Endothelial cell of umbilical vein (primary cell): ENCODE data around the gene MVB12B. TPM values are rescaled to one million over a fixed set of nuclear protein-coding genes. Genes with fewer than 3 reads are reported as not detected.

Experiments
- BruUV-seq: library from RNA; stranded (reverse); fragments of 400-500 nt; replicated peaks from 2 replicates; lab custom pipeline; 2021; lab: Mats Ljungman, UMichigan
- CTCF ChIA-PET: fragments of 300-600, 350-600 bp; sonication (Branson Sonifier 250); formaldehyde crosslinking; loops from one replicate; lab custom pipeline; 2021; ENCODE audit warnings: antibody characterized with exemption, inconsistent platforms; lab: Charles Lee
- POLR2A ChIA-PET: fragments of 300-600, 350-600 bp; sonication (Branson Sonifier 250); formaldehyde crosslinking; loops from one replicate; lab custom pipeline; 2021; ENCODE audit warnings: antibody characterized with exemption, inconsistent platforms; lab: Charles Lee
- DNase-seq: peaks from one replicate; pipeline ENCODE4 v3.0.0-alpha.2; 2011; ENCODE audit warnings: low read depth, low spot score
- FAIRE-seq: peaks from 2 replicates; lab custom pipeline; 2011; peaks lifted over from hg19 to GRCh38; lab: Jason Lieb, UNC
- H2AFZ ChIP-seq: 2 replicates; pipeline ENCODE4 v1.6.0; 2012; ENCODE audit warnings: low read depth, low read length, control low read depth, inconsistent platforms
- H3K27ac ChIP-seq: 2 replicates; pipeline ENCODE4 v1.5.1; 2011; ENCODE audit warnings: low read depth, mild to moderate bottlenecking, control low read depth, low read length, moderate library complexity; ENCODE audit not compliant: insufficient read depth
- H3K27me3 ChIP-seq, 2 experiments: 2 replicates each; pipeline versions ENCODE4 v1.6.0 to v1.6.1; 2011; ENCODE audit warnings: low read length in 2 of 2, mixed read lengths in 1 of 2; ENCODE audit not compliant: control insufficient read depth in 2 of 2, insufficient read depth in 2 of 2
- H3K36me3 ChIP-seq, 2 experiments: 2 replicates in 1 of 2; 3 replicates in 1 of 2; pipeline ENCODE4 v1.5.1; 2011; ENCODE audit warnings: low read length in 2 of 2, mild to moderate bottlenecking in 1 of 2, moderate library complexity in 1 of 2; ENCODE audit not compliant: control insufficient read depth in 2 of 2, insufficient read depth in 2 of 2; ENCODE audit errors: extremely low read depth in 1 of 2
- H3K4me1 ChIP-seq: 3 replicates; pipeline ENCODE4 v1.5.1; 2011; ENCODE audit warnings: mild to moderate bottlenecking, low read length; ENCODE audit not compliant: control insufficient read depth, insufficient read depth; ENCODE audit errors: extremely low read depth
- H3K4me2 ChIP-seq: 2 replicates; pipeline ENCODE4 v1.6.1; 2011; ENCODE audit warnings: low read length, control low read depth, mixed read lengths; ENCODE audit not compliant: insufficient read depth
- H3K4me3 ChIP-seq, 3 experiments: fragments of 200-600 bp in 1 of 3; sonication (generic), shearing (Covaris generic) in 1 of 3; replicated peaks in 1 of 3; 2 replicates each; pipeline ENCODE4 v1.5.1; 2011 to 2016; ENCODE audit warnings: control low read depth in 3 of 3, low read length in 3 of 3, mild to moderate bottlenecking in 2 of 3, inconsistent platforms in 1 of 3, low read depth in 1 of 3, moderate library complexity in 1 of 3; ENCODE audit not compliant: insufficient read depth in 1 of 3
- H3K79me2 ChIP-seq: 2 replicates; pipeline ENCODE4 v1.6.0; 2012; ENCODE audit warnings: low read length, inconsistent platforms; ENCODE audit not compliant: control insufficient read depth, insufficient read depth
- H3K9ac ChIP-seq: replicated peaks from 2 replicates; pipeline ENCODE3; 2011; ENCODE audit warnings: low read length, control low read depth; ENCODE audit not compliant: insufficient read depth; ENCODE audit errors: extremely low read depth
- H3K9me1 ChIP-seq: replicated peaks from 3 replicates; pipeline ENCODE4 v1.6.0; 2011; ENCODE audit warnings: mild to moderate bottlenecking, low read length; ENCODE audit not compliant: control insufficient read depth, insufficient read depth; ENCODE audit errors: extremely low read depth
- H3K9me3 ChIP-seq: replicated peaks from 2 replicates; pipeline ENCODE4 v1.5.1; 2012; ENCODE audit warnings: low read length, inconsistent platforms; ENCODE audit not compliant: control insufficient read depth, insufficient read depth
- H4K20me1 ChIP-seq: replicated peaks from 2 replicates; pipeline ENCODE3; 2011; ENCODE audit warnings: mild to moderate bottlenecking, low read length; ENCODE audit not compliant: control insufficient read depth, insufficient read depth; ENCODE audit errors: extremely low read depth
- CTCF ChIP-seq, 2 donors: IDR thresholded peaks; 1 replicate in 1 of 2; 2 replicates in 1 of 2; pipeline ENCODE4 v1.5.1; 2011; ENCODE audit warnings: low read length in 2 of 2, mild to moderate bottlenecking in 2 of 2, moderate library complexity in 2 of 2, control low read depth in 1 of 2, inconsistent platforms in 1 of 2, low read depth in 1 of 2; ENCODE audit not compliant: insufficient read depth in 1 of 2; ENCODE audit errors: extremely low read depth in 1 of 2
- EZH2 ChIP-seq: IDR thresholded peaks from 2 replicates; pipeline ENCODE4 v1.6.1; 2012; ENCODE audit warnings: borderline replicate concordance, low read depth, mild to moderate bottlenecking, moderate library complexity, low read length, inconsistent platforms; ENCODE audit not compliant: severe bottlenecking
- FOS ChIP-seq: IDR thresholded peaks from 2 replicates; pipeline ENCODE4 v1.6.1; 2011; ENCODE audit warnings: mild to moderate bottlenecking, low read length, moderate library complexity, borderline replicate concordance; ENCODE audit not compliant: insufficient read depth
- GATA2 ChIP-seq: IDR thresholded peaks from 2 replicates; pipeline ENCODE4 v1.7.0; 2011; ENCODE audit warnings: low read depth, mild to moderate bottlenecking, moderate library complexity, mixed read lengths, low read length; ENCODE audit not compliant: insufficient read length, insufficient read depth
- JUN ChIP-seq: IDR thresholded peaks from 2 replicates; pipeline ENCODE4 v1.6.1; 2011; ENCODE audit warnings: borderline replicate concordance, low read depth; ENCODE audit not compliant: insufficient read length, insufficient read depth
- MAX ChIP-seq: IDR thresholded peaks from 2 replicates; pipeline ENCODE4 v1.6.1; 2011; ENCODE audit not compliant: insufficient read depth, insufficient read length
- MYC ChIP-seq: IDR thresholded peaks from one replicate; pipeline ENCODE4 v1.6.1; 2011; ENCODE audit warnings: mild to moderate bottlenecking, low read depth, low read length
- POLR2A ChIP-seq: IDR thresholded peaks from 2 replicates; pipeline ENCODE4 v1.6.1; 2012; ENCODE audit warnings: low read depth, mild to moderate bottlenecking, control low read depth, low read length
- POLR2AphosphoS5 ChIP-seq: IDR thresholded peaks from 2 replicates; pipeline ENCODE4 v1.6.1; 2012; ENCODE audit warnings: low read depth, mild to moderate bottlenecking, control low read depth, low read length, moderate library complexity; ENCODE audit not compliant: insufficient read depth
- dilution Hi-C: fragments of 300-500 bp; cut with MboI; formaldehyde crosslinking; loops from one replicate; pipeline ENCODE4 v1.15.0; 2019; ENCODE audit warnings: low sequenced_read_pairs; ENCODE audit not compliant: extremely low pct_ligation_motif_present
- intact Hi-C: fragments of 100-400 bp; cut with micrococcal nuclease; formaldehyde crosslinking; loops from one replicate; pipeline ENCODE4 v1.10.0; 2022
- polyA plus RNA-seq, 4 experiments: library from polyadenylated mRNA; depleted of rRNA in 3 of 4; stranded (reverse) in 3 of 4; unstranded in 1 of 4; fragments of >200 nt; gene quantifications; 2 replicates each; pipeline versions ENCODE4 v1.2.1 to v1.2.3, GENCODE V29; 2011 to 2012; ENCODE audit warnings: missing spikeins in 1 of 4
- total RNA-seq: library from RNA; stranded (reverse); gene quantifications from 2 replicates; pipeline ENCODE4 v1.2.3, GENCODE V29; 2021

Gene MVB12B
- total and polyA plus RNA-seq, 2 donors (not counting 3 experiments of a cell fraction or from before 2014, with no cell fraction given) = 6.6 to 17.3 TPM

- no peak overlapping the region for H3K9ac ChIP-seq
- TF ChIP-seq POLR2A = no peak
- no peak for TF ChIP-seq GATA2
- TF ChIP-seq CTCF (IDR thresholded peaks at IDR 0.05; ENCODE audit: extremely low read depth in 1 of 2, insufficient read depth in 1 of 2, low read depth in 1 of 2, low read length in 2 of 2) = no peak
- no peak for TF ChIP-seq EZH2
- no peak for TF ChIP-seq MYC
- no peak for TF ChIP-seq FOS
- TF ChIP-seq JUN = no peak
- no peak for TF ChIP-seq POLR2AphosphoS5
- no peak for TF ChIP-seq MAX
- no TSS peak for BruUV-seq
- peaks cover 5% of the 10 kb centered on the region for H3K4me1 ChIP-seq
- ChIA-PET POLR2A (no interaction called here), CTCF (interaction anchor here (1.1 to 2.3 kb wide), 2 partner anchors 14 to 39 kb away, joined by 3 to 8 read pairs; no protein-coding TSS in a partner anchor)
- H3K4me3 ChIP-seq = no peak overlapping the region
- no peak overlapping the region for H3K4me2 ChIP-seq
- H3K36me3 ChIP-seq = no peaks in the 10 kb centered on the region
- DNase-seq = no peak
- no peaks in the 10 kb centered on the region for H4K20me1 ChIP-seq
- H3K9me1 ChIP-seq = no peaks in the 10 kb centered on the region
- no peak for FAIRE-seq
- dilution Hi-C loops (no loop called here), intact Hi-C loops (no loop called here)
- H3K9me3 ChIP-seq = no peaks in the 10 kb centered on the region
- H3K79me2 ChIP-seq = no peaks in the 10 kb centered on the region
- no peak overlapping the region for H3K27ac ChIP-seq
- no peak overlapping the region for H2AFZ ChIP-seq
- H3K27me3 ChIP-seq = peaks cover 27 to 28% of the 10 kb centered on the region in 2 experiments
These were observed 192.1 kb downstream of the MVB12B start for GRCh38 chr9:126518763-126519162.
